OCI-LY1 (cell line): ENCODE results near the gene MATK.
"Not testable (repeated sequence)": the region's sequence is repeated elsewhere in the genome, so short reads cannot be mapped to it uniquely, and the experiment has no call there.

ENCODE experiments used
- CTCF ChIP-seq: fragments of 200-600 bp; sonication (generic), shearing (Covaris generic); IDR thresholded peaks from 2 replicates; pipeline ENCODE4 v1.5.1; 2017; ENCODE audit warnings: mild to moderate bottlenecking, antibody characterized with exemption, low read length, moderate library complexity, mixed read lengths
- EZH2 ChIP-seq: fragments of 200-600 bp; sonication (generic), shearing (Covaris generic); IDR thresholded peaks from 2 replicates; pipeline ENCODE4 v1.8.0; 2017; ENCODE audit warnings: borderline replicate concordance, mixed run types, mild to moderate bottlenecking, antibody characterized with exemption, low read length, moderate library complexity, mixed read lengths

DNA sequence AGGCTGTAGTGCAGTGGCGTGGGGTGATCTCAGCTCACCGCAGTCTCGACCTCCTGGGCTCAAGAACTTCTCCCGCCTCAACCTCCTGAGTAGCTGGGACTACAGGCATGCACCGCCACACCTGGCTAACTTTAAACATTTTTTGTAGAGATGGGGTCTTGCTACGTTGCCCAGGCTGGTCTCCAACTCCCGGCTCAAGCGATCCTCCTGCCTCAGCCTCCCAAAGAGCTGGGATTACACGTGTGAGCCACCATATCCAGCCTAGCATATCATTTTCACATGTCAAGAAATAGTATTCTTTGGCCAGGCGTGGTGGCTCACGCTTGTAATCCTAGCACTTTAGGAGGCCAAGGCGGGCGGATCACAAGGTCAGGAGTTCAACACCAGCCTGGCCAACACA, 27.9 kb downstream of the MATK start:
- TF ChIP-seq CTCF, EZH2: not testable (repeated sequence)
